ENCODE data around the gene IFFO2.

IFFO2 gene

DNA sequence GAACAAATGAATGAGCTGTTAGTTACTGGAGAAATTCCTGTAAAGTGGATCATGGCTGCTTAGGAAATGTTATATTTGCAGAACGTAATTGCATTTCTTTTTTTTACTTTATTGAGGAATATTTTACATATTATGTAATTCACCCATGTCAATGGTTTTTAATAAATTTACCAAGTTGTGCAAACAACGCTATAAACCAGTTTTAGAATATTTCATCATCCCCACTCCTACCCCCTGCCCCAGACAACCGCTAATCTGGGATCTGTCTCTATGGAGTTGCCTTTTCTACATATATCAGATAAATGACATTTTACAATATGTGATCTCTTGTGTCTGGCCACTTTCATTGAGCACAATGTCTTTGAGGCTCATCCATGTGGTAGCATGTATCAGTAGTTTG lies 4.3 kb upstream of the IFFO2 start:
- Histone ChIP-seq H3K4me1 (ENCODE audit: control insufficient read depth, insufficient read depth, low read length) (peaks cover 12% of the 10 kb centered on the region), H3K36me3 (ENCODE audit: control insufficient read depth, insufficient read depth, low read length) (no peaks in the 10 kb centered on the region), H3K27me3 (ENCODE audit: control insufficient read depth, insufficient read depth, low read length, poor library complexity, severe bottlenecking) (peaks cover 26% of the 10 kb centered on the region), H3K4me3 (ENCODE audit: insufficient read depth, low read depth, low read length) (no peak overlapping the region), H3K9me3 (ENCODE audit: control insufficient read depth, low read length) (no peaks in the 10 kb centered on the region), H3K27ac (ENCODE audit: insufficient read depth, low read depth, low read length, poor library complexity, severe bottlenecking) (no peak overlapping the region)
- WGBS, 2 experiments = 83 to 100% methylated on average over 2 of the region's 3 CpGs

DNA sequence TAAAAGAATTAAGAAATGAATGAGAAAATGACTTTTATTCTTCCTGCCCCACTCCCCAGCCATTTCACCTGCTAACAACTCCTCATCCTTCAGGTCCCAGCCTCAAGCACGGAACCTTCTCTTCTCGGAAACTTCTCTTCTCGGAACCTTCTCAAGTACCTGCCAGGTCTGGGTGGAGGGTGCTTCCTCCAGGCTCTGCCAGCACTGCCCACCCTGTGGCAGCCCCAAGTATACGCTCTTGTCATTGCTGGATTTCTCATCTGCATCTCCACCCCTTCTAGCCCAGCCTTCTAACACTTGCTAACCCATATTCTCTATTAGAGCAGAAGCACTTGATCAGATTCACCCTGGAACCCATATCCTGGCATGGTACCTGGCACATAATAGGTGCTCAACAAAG lies 3.9 kb upstream of the IFFO2 start:
- H3K27ac ChIP-seq (ENCODE audit: insufficient read depth, low read depth, low read length, poor library complexity, severe bottlenecking) = no peak overlapping the region
- H3K27me3 ChIP-seq (ENCODE audit: control insufficient read depth, insufficient read depth, low read length, poor library complexity, severe bottlenecking) = peaks cover 30% of the 10 kb centered on the region
- H3K36me3 ChIP-seq (ENCODE audit: control insufficient read depth, insufficient read depth, low read length) = no peaks in the 10 kb centered on the region
- H3K9me3 ChIP-seq (ENCODE audit: control insufficient read depth, low read length) = no peaks in the 10 kb centered on the region
- peaks cover 8% of the 10 kb centered on the region for H3K4me1 ChIP-seq (ENCODE audit: control insufficient read depth, insufficient read depth, low read length)
- 88 to 92% methylated on average over 4 of the region's 4 CpGs for WGBS, 2 experiments
- no peak overlapping the region for H3K4me3 ChIP-seq (ENCODE audit: insufficient read depth, low read depth, low read length)

DNA sequence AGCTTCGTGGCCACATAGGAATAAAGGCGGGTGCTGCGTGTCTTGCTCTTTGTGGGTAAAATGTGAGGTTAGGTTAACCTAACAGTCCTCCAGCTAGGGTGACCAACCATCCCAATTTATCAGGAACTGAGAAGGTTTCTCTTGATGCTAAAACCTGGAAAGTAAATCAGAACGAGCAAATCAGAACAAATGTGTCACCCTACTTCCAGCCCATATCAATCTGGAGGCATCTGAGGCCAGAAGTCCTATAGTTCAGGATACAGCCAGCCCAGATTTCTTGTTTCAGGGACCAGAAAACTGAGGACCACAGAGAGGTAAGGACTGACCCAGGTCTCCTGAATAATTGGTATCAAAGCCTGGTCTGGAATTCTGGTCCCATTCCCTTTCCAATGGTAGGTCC lies 3.1 kb upstream of the IFFO2 start:
- H3K27ac ChIP-seq (ENCODE audit: insufficient read depth, low read depth, low read length, poor library complexity, severe bottlenecking) = no peak overlapping the region
- no peaks in the 10 kb centered on the region for H3K36me3 ChIP-seq (ENCODE audit: control insufficient read depth, insufficient read depth, low read length)
- H3K27me3 ChIP-seq (ENCODE audit: control insufficient read depth, insufficient read depth, low read length, poor library complexity, severe bottlenecking) = peaks cover 38% of the 10 kb centered on the region
- no peak overlapping the region for H3K4me3 ChIP-seq (ENCODE audit: insufficient read depth, low read depth, low read length)
- no peaks in the 10 kb centered on the region for H3K9me3 ChIP-seq (ENCODE audit: control insufficient read depth, low read length)
- H3K4me1 ChIP-seq (ENCODE audit: control insufficient read depth, insufficient read depth, low read length) = peaks cover 4% of the 10 kb centered on the region
- WGBS, 2 experiments = 86 to 90% methylated on average over 4 of the region's 4 CpGs

DNA sequence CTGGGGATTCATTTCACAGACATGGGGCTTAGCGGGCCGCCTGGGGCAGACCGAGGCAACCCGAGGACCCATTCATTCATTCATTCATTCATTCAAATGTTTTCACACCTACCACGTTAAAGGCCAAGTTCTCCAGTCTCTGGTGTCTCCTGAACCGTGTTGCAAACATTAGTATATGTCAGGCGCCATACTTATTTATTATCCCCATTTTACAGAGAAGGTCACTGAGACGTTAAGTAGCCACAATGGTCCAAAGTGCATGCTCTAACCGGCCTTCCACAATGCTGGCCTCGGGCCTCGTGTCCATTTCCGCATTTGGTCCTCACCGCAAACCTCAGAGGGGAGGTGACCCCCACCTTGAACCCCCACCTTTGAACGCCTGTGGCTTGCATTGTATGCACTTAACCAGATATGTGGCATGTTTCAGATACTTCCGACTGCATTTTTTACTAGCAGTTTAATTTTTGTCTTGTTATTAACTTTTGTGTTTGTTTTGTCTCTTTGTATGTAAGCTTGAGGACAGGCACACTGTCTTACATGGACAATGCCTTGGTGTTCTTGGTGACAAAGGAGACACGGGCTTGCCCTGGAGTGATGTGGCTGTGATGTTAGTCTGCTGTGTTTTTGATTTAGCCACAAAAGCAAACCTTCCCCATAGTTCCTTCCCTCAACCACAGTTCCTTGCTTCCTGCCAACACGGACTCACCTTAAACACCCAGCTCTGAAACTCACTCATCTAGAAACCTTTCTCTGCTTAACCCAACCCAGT lies 1.2 kb upstream of the IFFO2 start:
- Histone ChIP-seq H3K27me3 (ENCODE audit: control insufficient read depth, insufficient read depth, low read length, poor library complexity, severe bottlenecking) (peaks cover 52% of the 10 kb centered on the region), H3K27ac (ENCODE audit: insufficient read depth, low read depth, low read length, poor library complexity, severe bottlenecking) (no peak overlapping the region), H3K9me3 (ENCODE audit: control insufficient read depth, low read length) (no peaks in the 10 kb centered on the region), H3K4me3 (ENCODE audit: insufficient read depth, low read depth, low read length) (peak overlapping the region; percentile 43), H3K4me1 (ENCODE audit: control insufficient read depth, insufficient read depth, low read length) (peaks cover 4% of the 10 kb centered on the region), H3K36me3 (ENCODE audit: control insufficient read depth, insufficient read depth, low read length) (no peaks in the 10 kb centered on the region)
- WGBS, 2 experiments = 73% methylated on average over 17 of the region's 17 CpGs

- Histone ChIP-seq H3K4me3 (ENCODE audit: insufficient read depth, low read depth, low read length) (peak overlapping the region; percentile 43), H3K9me3 (ENCODE audit: control insufficient read depth, low read length) (no peaks in the 10 kb centered on the region), H3K27ac (ENCODE audit: insufficient read depth, low read depth, low read length, poor library complexity, severe bottlenecking) (no peak overlapping the region), H3K4me1 (ENCODE audit: control insufficient read depth, insufficient read depth, low read length) (peaks cover 4% of the 10 kb centered on the region), H3K27me3 (ENCODE audit: control insufficient read depth, insufficient read depth, low read length, poor library complexity, severe bottlenecking) (peaks cover 52% of the 10 kb centered on the region), H3K36me3 (ENCODE audit: control insufficient read depth, insufficient read depth, low read length) (no peaks in the 10 kb centered on the region)
- 3% methylated on average over 27 of the region's 27 CpGs for WGBS, 2 experiments
These were observed 653 bp upstream of the IFFO2 start for GRCh38 chr1:18957136-18957521.

GRCh38 chr1:18955441-18956192 lies 859 bp downstream of the IFFO2 start:
- WGBS, 2 experiments = 2% methylated on average over 90 of the region's 90 CpGs

GRCh38 chr1:18955131-18955440 lies 1.4 kb downstream of the IFFO2 start:
- peaks cover 17% of the 10 kb centered on the region for H3K4me1 ChIP-seq (ENCODE audit: control insufficient read depth, insufficient read depth, low read length)
- peaks cover 52% of the 10 kb centered on the region for H3K27me3 ChIP-seq (ENCODE audit: control insufficient read depth, insufficient read depth, low read length, poor library complexity, severe bottlenecking)
- no peaks in the 10 kb centered on the region for H3K9me3 ChIP-seq (ENCODE audit: control insufficient read depth, low read length)
- 48 to 59% methylated on average over 6 of the region's 6 CpGs for WGBS, 2 experiments
- H3K4me3 ChIP-seq (ENCODE audit: insufficient read depth, low read depth, low read length) = peak overlapping the region; percentile 42
- H3K27ac ChIP-seq (ENCODE audit: insufficient read depth, low read depth, low read length, poor library complexity, severe bottlenecking) = no peak overlapping the region
- no peaks in the 10 kb centered on the region for H3K36me3 ChIP-seq (ENCODE audit: control insufficient read depth, insufficient read depth, low read length)

More at GRCh38 chr1:18955441-18956192, 859 bp downstream of the IFFO2 start:
- no peaks in the 10 kb centered on the region for H3K9me3 ChIP-seq (ENCODE audit: control insufficient read depth, low read length)
- no peak overlapping the region for H3K27ac ChIP-seq (ENCODE audit: insufficient read depth, low read depth, low read length, poor library complexity, severe bottlenecking)
- H3K27me3 ChIP-seq (ENCODE audit: control insufficient read depth, insufficient read depth, low read length, poor library complexity, severe bottlenecking) = peaks cover 52% of the 10 kb centered on the region
- H3K4me3 ChIP-seq (ENCODE audit: insufficient read depth, low read depth, low read length) = peak overlapping the region; percentile 42
- peaks cover 12% of the 10 kb centered on the region for H3K4me1 ChIP-seq (ENCODE audit: control insufficient read depth, insufficient read depth, low read length)
- H3K36me3 ChIP-seq (ENCODE audit: control insufficient read depth, insufficient read depth, low read length) = no peaks in the 10 kb centered on the region

GRCh38 chr1:18954270-18955071 lies 2.0 kb downstream of the IFFO2 start:
- 68 to 74% methylated on average over 7 of the region's 7 CpGs for WGBS, 2 experiments
- Histone ChIP-seq H3K36me3 (ENCODE audit: control insufficient read depth, insufficient read depth, low read length) (no peaks in the 10 kb centered on the region), H3K9me3 (ENCODE audit: control insufficient read depth, low read length) (no peaks in the 10 kb centered on the region), H3K27ac (ENCODE audit: insufficient read depth, low read depth, low read length, poor library complexity, severe bottlenecking) (no peak overlapping the region), H3K4me3 (ENCODE audit: insufficient read depth, low read depth, low read length) (peak overlapping the region; percentile 42), H3K27me3 (ENCODE audit: control insufficient read depth, insufficient read depth, low read length, poor library complexity, severe bottlenecking) (peaks cover 48% of the 10 kb centered on the region), H3K4me1 (ENCODE audit: control insufficient read depth, insufficient read depth, low read length) (peaks cover 23% of the 10 kb centered on the region)

GRCh38 chr1:18953731-18954231 lies 2.7 kb downstream of the IFFO2 start:
- Histone ChIP-seq H3K9me3 (ENCODE audit: control insufficient read depth, low read length) (no peaks in the 10 kb centered on the region), H3K36me3 (ENCODE audit: control insufficient read depth, insufficient read depth, low read length) (no peaks in the 10 kb centered on the region), H3K27ac (ENCODE audit: insufficient read depth, low read depth, low read length, poor library complexity, severe bottlenecking) (no peak overlapping the region), H3K27me3 (ENCODE audit: control insufficient read depth, insufficient read depth, low read length, poor library complexity, severe bottlenecking) (peaks cover 45% of the 10 kb centered on the region), H3K4me1 (ENCODE audit: control insufficient read depth, insufficient read depth, low read length) (peaks cover 29% of the 10 kb centered on the region), H3K4me3 (ENCODE audit: insufficient read depth, low read depth, low read length) (no peak overlapping the region)
- 89 to 93% methylated on average over 11 of the region's 11 CpGs for WGBS, 2 experiments

Data from ectodermal cell (in vitro differentiated cells).